SU-DHL-6 (cell line): ENCODE data around the gene NCOA3.

Experiments used
- CTCF ChIP-seq: fragments of 200-600 bp; sonication (generic); IDR thresholded peaks from one replicate; pipeline ENCODE4 v1.5.1; 2017; ENCODE audit warnings: antibody characterized with exemption, mild to moderate bottlenecking, low read length, moderate library complexity; ENCODE audit not compliant: insufficient read depth, poor library complexity, severe bottlenecking
- EZH2phosphoT487 ChIP-seq: fragments of 200-600 bp; sonication (generic), shearing (Covaris generic); conservative IDR thresholded peaks from 2 replicates; pipeline ENCODE4 v1.6.1; 2018; ENCODE audit warnings: mild to moderate bottlenecking, antibody characterized with exemption, low read length, moderate library complexity, mixed read lengths

GRCh38 chr20:47585087-47585747, 83.5 kb downstream of the NCOA3 start:
- no peak for TF ChIP-seq CTCF
- TF ChIP-seq EZH2phosphoT487, result no peak
